ENCODE data around the gene DNAJA4.
A peak's percentile ranks its signal among the peaks of the same experiment; 100 is the strongest.

DNAJA4 gene

GRCh38 chr15:78265137-78265460 is 737 bp downstream of the DNAJA4 start:
- no peaks in the 10 kb centered on the region for H3K4me1 ChIP-seq (ENCODE audit: control insufficient read depth, insufficient read depth, low read length)
- peaks cover 19% of the 10 kb centered on the region for H3K27me3 ChIP-seq (ENCODE audit: control insufficient read depth, insufficient read depth, low read length)
- H3K9me3 ChIP-seq (ENCODE audit: control insufficient read depth, insufficient read depth, low read length): no peaks in the 10 kb centered on the region
- H3K4me3 ChIP-seq (ENCODE audit: low read depth, low read length): peak overlapping the region; percentile 52
- H3K9ac ChIP-seq (ENCODE audit: low read depth, low read length): no peak overlapping the region
- no peaks in the 10 kb centered on the region for H3K36me3 ChIP-seq (ENCODE audit: control insufficient read depth, insufficient read depth, low read length)

DNA sequence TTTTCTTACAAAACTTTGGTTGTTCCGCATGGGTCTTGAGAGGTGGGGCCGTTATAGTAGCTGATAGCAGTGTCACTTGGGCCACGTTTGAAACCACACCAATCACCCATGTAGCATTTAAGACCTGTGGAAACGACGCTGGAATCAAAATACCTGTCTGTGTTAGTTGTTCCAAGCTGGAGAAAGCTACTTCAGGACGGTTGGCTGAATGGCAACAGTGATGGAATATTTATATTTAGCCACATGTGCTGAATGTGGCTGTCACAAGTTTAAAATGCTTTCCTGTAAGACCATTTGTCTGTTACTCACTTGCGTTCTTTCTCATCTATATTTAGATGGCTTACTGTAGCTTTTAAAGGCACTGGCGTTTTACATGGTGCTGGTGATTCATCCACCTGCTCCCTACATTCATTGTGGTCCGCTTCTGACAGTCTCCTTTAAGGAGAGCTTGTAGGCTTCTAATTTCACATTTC is 1.4 kb downstream of the DNAJA4 start:
- no peak overlapping the region for H3K9ac ChIP-seq (ENCODE audit: low read depth, low read length)
- no peaks in the 10 kb centered on the region for H3K36me3 ChIP-seq (ENCODE audit: control insufficient read depth, insufficient read depth, low read length)
- no peak overlapping the region for H3K4me3 ChIP-seq (ENCODE audit: low read depth, low read length)
- no peaks in the 10 kb centered on the region for H3K4me1 ChIP-seq (ENCODE audit: control insufficient read depth, insufficient read depth, low read length)
- H3K9me3 ChIP-seq (ENCODE audit: control insufficient read depth, insufficient read depth, low read length): no peaks in the 10 kb centered on the region
- peaks cover 15% of the 10 kb centered on the region for H3K27me3 ChIP-seq (ENCODE audit: control insufficient read depth, insufficient read depth, low read length)

DNA sequence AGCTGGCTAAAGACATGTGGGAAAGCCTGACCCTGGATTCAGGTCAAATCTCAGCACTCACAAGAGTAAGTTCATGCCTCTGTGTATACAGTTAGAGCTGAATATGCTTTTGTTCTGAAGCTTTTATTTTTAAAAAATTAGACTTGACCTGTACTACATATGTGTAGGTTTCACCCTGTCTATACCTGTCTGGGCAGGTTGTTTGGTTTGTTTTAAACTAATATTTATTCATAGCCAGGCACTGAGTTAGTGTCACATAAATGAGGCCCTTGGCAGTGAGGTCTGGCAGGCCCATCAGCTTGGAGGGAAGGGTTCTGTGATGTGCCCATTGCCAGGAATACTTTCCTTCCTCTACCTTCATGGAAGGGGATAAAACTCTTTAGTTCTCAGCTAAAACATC is 1.9 kb downstream of the DNAJA4 start:
- Histone ChIP-seq H3K36me3 (ENCODE audit: control insufficient read depth, insufficient read depth, low read length) (no peaks in the 10 kb centered on the region), H3K4me1 (ENCODE audit: control insufficient read depth, insufficient read depth, low read length) (no peaks in the 10 kb centered on the region), H3K9ac (ENCODE audit: low read depth, low read length) (no peak overlapping the region), H3K27me3 (ENCODE audit: control insufficient read depth, insufficient read depth, low read length) (peaks cover 15% of the 10 kb centered on the region), H3K4me3 (ENCODE audit: low read depth, low read length) (no peak overlapping the region), H3K9me3 (ENCODE audit: control insufficient read depth, insufficient read depth, low read length) (no peaks in the 10 kb centered on the region)

DNA sequence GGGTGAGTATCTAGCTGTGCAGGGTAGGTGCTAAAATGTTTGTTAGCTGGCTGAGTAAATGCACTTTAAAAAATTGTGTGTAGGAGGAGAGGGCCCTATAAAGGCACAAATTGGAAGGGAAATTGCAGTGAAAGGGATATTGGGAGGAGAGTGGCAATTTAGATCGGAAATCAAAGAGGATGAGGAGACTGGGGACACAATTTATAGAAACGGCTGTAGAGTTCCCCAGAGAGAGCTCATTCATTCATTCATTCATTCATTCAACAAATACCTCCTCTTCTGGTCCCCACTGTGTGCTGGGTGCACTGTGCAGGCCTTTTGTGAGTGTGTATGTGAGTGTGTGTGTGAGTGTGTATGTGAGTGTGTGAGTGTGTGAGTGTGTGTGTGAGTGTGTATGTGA is 2.4 kb downstream of the DNAJA4 start:
- H3K9me3 ChIP-seq (ENCODE audit: control insufficient read depth, insufficient read depth, low read length): no peaks in the 10 kb centered on the region
- H3K9ac ChIP-seq (ENCODE audit: low read depth, low read length): no peak overlapping the region
- H3K36me3 ChIP-seq (ENCODE audit: control insufficient read depth, insufficient read depth, low read length): no peaks in the 10 kb centered on the region
- H3K27me3 ChIP-seq (ENCODE audit: control insufficient read depth, insufficient read depth, low read length): peaks cover 15% of the 10 kb centered on the region
- H3K4me1 ChIP-seq (ENCODE audit: control insufficient read depth, insufficient read depth, low read length): no peaks in the 10 kb centered on the region
- H3K4me3 ChIP-seq (ENCODE audit: low read depth, low read length): no peak overlapping the region

DNA sequence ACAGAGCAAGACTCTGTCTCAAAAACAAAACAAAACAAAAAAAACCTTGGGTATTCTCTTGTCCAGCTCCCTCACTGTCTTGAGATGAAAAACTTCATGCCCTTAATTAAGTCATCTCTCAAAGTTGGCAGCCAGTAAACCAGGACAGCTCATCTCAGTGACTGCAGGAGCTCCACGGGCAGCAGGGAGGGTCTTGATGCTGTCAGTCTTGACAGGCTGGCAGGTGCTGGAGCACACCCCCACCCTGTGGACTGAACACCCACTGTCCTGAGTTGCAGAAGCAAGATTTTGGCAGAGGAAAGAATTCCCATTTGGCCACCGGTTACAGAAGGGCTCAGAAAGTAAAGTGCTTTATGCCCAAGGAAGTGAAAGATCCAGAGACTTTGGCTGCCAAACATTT is 8.0 kb downstream of the DNAJA4 start:
- Histone ChIP-seq H3K36me3 (ENCODE audit: control insufficient read depth, insufficient read depth, low read length) (no peaks in the 10 kb centered on the region), H3K4me3 (ENCODE audit: low read depth, low read length) (no peak overlapping the region), H3K4me1 (ENCODE audit: control insufficient read depth, insufficient read depth, low read length) (no peaks in the 10 kb centered on the region), H3K9ac (ENCODE audit: low read depth, low read length) (no peak overlapping the region), H3K27me3 (ENCODE audit: control insufficient read depth, insufficient read depth, low read length) (no peaks in the 10 kb centered on the region), H3K9me3 (ENCODE audit: control insufficient read depth, insufficient read depth, low read length) (no peaks in the 10 kb centered on the region)

- Histone ChIP-seq H3K4me1 (ENCODE audit: control insufficient read depth, insufficient read depth, low read length) (no peaks in the 10 kb centered on the region), H3K4me3 (ENCODE audit: low read depth, low read length) (no peak overlapping the region), H3K9ac (ENCODE audit: low read depth, low read length) (no peak overlapping the region), H3K36me3 (ENCODE audit: control insufficient read depth, insufficient read depth, low read length) (no peaks in the 10 kb centered on the region), H3K27me3 (ENCODE audit: control insufficient read depth, insufficient read depth, low read length) (no peaks in the 10 kb centered on the region), H3K9me3 (ENCODE audit: control insufficient read depth, insufficient read depth, low read length) (no peaks in the 10 kb centered on the region)
Measured at GRCh38 chr15:78272776-78273175, 8.4 kb downstream of the DNAJA4 start.

DNA sequence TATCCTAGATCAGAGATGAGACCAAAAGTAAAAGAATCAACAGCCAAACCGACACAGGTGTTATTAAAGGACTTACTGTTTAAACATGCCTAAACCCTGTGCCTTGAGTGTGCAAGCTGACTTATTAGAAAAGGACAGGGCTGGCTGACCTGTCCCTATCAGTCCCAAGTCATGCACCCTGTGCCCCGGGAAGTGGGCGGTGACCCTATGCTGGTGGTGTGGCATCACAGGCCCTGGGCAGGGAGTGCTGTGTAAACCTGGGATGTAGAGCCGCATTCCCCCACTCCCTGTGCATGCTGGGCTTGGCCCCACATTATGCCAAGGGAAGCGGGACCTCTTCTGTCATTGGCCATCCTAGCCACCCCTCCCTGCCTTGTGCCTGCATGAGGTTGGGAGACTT is 10.6 kb downstream of the DNAJA4 start:
- Histone ChIP-seq H3K4me1 (ENCODE audit: control insufficient read depth, insufficient read depth, low read length) (no peaks in the 10 kb centered on the region), H3K36me3 (ENCODE audit: control insufficient read depth, insufficient read depth, low read length) (peaks cover 4% of the 10 kb centered on the region), H3K27me3 (ENCODE audit: control insufficient read depth, insufficient read depth, low read length) (no peaks in the 10 kb centered on the region), H3K4me3 (ENCODE audit: low read depth, low read length) (no peak overlapping the region), H3K9me3 (ENCODE audit: control insufficient read depth, insufficient read depth, low read length) (no peaks in the 10 kb centered on the region), H3K9ac (ENCODE audit: low read depth, low read length) (no peak overlapping the region)

GRCh38 chr15:78276064-78276943 is 11.9 kb downstream of the DNAJA4 start:
- Histone ChIP-seq H3K36me3 (ENCODE audit: control insufficient read depth, insufficient read depth, low read length) (peaks cover 8% of the 10 kb centered on the region), H3K27me3 (ENCODE audit: control insufficient read depth, insufficient read depth, low read length) (no peaks in the 10 kb centered on the region), H3K4me1 (ENCODE audit: control insufficient read depth, insufficient read depth, low read length) (no peaks in the 10 kb centered on the region), H3K9ac (ENCODE audit: low read depth, low read length) (no peak overlapping the region), H3K9me3 (ENCODE audit: control insufficient read depth, insufficient read depth, low read length) (no peaks in the 10 kb centered on the region), H3K4me3 (ENCODE audit: low read depth, low read length) (no peak overlapping the region)

GRCh38 chr15:78280319-78281072 is 16.1 kb downstream of the DNAJA4 start:
- Histone ChIP-seq H3K4me3 (ENCODE audit: low read depth, low read length) (no peak overlapping the region), H3K27me3 (ENCODE audit: control insufficient read depth, insufficient read depth, low read length) (no peaks in the 10 kb centered on the region), H3K9me3 (ENCODE audit: control insufficient read depth, insufficient read depth, low read length) (no peaks in the 10 kb centered on the region), H3K36me3 (ENCODE audit: control insufficient read depth, insufficient read depth, low read length) (peaks cover 18% of the 10 kb centered on the region), H3K9ac (ENCODE audit: low read depth, low read length) (no peak overlapping the region), H3K4me1 (ENCODE audit: control insufficient read depth, insufficient read depth, low read length) (no peaks in the 10 kb centered on the region)

GRCh38 chr15:78282324-78282723 is 18.0 kb downstream of the DNAJA4 start:
- Histone ChIP-seq H3K36me3 (ENCODE audit: control insufficient read depth, insufficient read depth, low read length) (peaks cover 18% of the 10 kb centered on the region), H3K4me3 (ENCODE audit: low read depth, low read length) (no peak overlapping the region), H3K9ac (ENCODE audit: low read depth, low read length) (no peak overlapping the region), H3K4me1 (ENCODE audit: control insufficient read depth, insufficient read depth, low read length) (no peaks in the 10 kb centered on the region), H3K9me3 (ENCODE audit: control insufficient read depth, insufficient read depth, low read length) (no peaks in the 10 kb centered on the region), H3K27me3 (ENCODE audit: control insufficient read depth, insufficient read depth, low read length) (no peaks in the 10 kb centered on the region)

- Histone ChIP-seq H3K4me1 (ENCODE audit: control insufficient read depth, insufficient read depth, low read length) (no peaks in the 10 kb centered on the region), H3K36me3 (ENCODE audit: control insufficient read depth, insufficient read depth, low read length) (peaks cover 14% of the 10 kb centered on the region), H3K27me3 (ENCODE audit: control insufficient read depth, insufficient read depth, low read length) (no peaks in the 10 kb centered on the region), H3K9ac (ENCODE audit: low read depth, low read length) (peak overlapping the region; percentile 26), H3K9me3 (ENCODE audit: control insufficient read depth, insufficient read depth, low read length) (no peaks in the 10 kb centered on the region), H3K4me3 (ENCODE audit: low read depth, low read length) (no peak overlapping the region)
Measured at GRCh38 chr15:78284758-78285157, 20.4 kb downstream of the DNAJA4 start.

GRCh38 chr15:78290222-78290621 is 25.9 kb downstream of the DNAJA4 start:
- no peak overlapping the region for H3K4me3 ChIP-seq (ENCODE audit: low read depth, low read length)
- H3K4me1 ChIP-seq (ENCODE audit: control insufficient read depth, insufficient read depth, low read length): no peaks in the 10 kb centered on the region
- H3K9ac ChIP-seq (ENCODE audit: low read depth, low read length): no peak overlapping the region
- no peaks in the 10 kb centered on the region for H3K9me3 ChIP-seq (ENCODE audit: control insufficient read depth, insufficient read depth, low read length)
- H3K27me3 ChIP-seq (ENCODE audit: control insufficient read depth, insufficient read depth, low read length): no peaks in the 10 kb centered on the region
- H3K36me3 ChIP-seq (ENCODE audit: control insufficient read depth, insufficient read depth, low read length): peaks cover 3% of the 10 kb centered on the region

All from iPS-15b (cell line).